ENCODE measurements around the gene PTGFRN.

GRCh38 chr1:116916533-116917445 lies 7.1 kb downstream of the PTGFRN start:
- TF ChIP-seq ELF1 (IDR thresholded peaks at IDR 0.05; ENCODE audit: borderline replicate concordance, low read depth) (no peak), CTCF (IDR thresholded peaks at IDR 0.05 in 2 of 3, conservative IDR thresholded peaks at IDR 0.05 in 1 of 3; ENCODE audit: borderline replicate concordance in 1 of 3, insufficient read depth in 1 of 3, low read depth in 2 of 3, low read length in 2 of 3) (no peak), EGR1 (IDR thresholded peaks at IDR 0.05; ENCODE audit: low read depth) (no peak), RAD21 (IDR thresholded peaks at IDR 0.05; ENCODE audit: low read depth) (no peak)

Data from HCT116 (cell line).